Ovary (tissue), 3 donors: Measurements from ENCODE around the gene TNFAIP8L1.

Experiments
- CTCF ChIP-seq, 3 donors: fragments of 450-650 bp in 2 of 3; fragments of 200-600 bp in 1 of 3; IDR thresholded peaks; one replicate each; pipeline versions ENCODE4 v1.5.1 to v1.8.0; 2016 to 2022; ENCODE audit warnings: antibody characterized with exemption in 3 of 3, mild to moderate bottlenecking in 1 of 3
- EP300 ChIP-seq: sonication (generic); formaldehyde crosslinking; IDR thresholded peaks from one replicate; pipeline ENCODE4 v1.6.1; 2017; ENCODE audit warnings: antibody characterized with exemption
- POLR2A ChIP-seq: fragments of 450-650 bp; IDR thresholded peaks from one replicate; pipeline ENCODE4 v1.6.1; 2017; ENCODE audit warnings: antibody characterized with exemption, mild to moderate bottlenecking, moderate library complexity
- donor health status: DM: no; HTN: no; CAD: no.

GRCh38 chr19:4702764-4703163 lies 63.4 kb downstream of the TNFAIP8L1 start:
- TF ChIP-seq CTCF (IDR thresholded peaks at IDR 0.05) (no peak), POLR2A (no peak), EP300 (no peak)
